ENCODE results near the gene KLK7. TPM values are rescaled to one million over a fixed set of nuclear protein-coding genes. Genes with fewer than 3 reads are reported as not detected.
"Not testable (repeated sequence)": the region's sequence is repeated elsewhere in the genome, so short reads cannot be mapped to it uniquely, and the experiment has no call there.

The KLK7 gene
- polyA plus RNA-seq, 10 donors, result 0.11 to 0.31 (median 0.24) TPM; not detected in 6

- DNase-seq, result no peak
Observed at GRCh38 chr19:50978772-50979390, 4.8 kb downstream of the KLK7 start.

DNA sequence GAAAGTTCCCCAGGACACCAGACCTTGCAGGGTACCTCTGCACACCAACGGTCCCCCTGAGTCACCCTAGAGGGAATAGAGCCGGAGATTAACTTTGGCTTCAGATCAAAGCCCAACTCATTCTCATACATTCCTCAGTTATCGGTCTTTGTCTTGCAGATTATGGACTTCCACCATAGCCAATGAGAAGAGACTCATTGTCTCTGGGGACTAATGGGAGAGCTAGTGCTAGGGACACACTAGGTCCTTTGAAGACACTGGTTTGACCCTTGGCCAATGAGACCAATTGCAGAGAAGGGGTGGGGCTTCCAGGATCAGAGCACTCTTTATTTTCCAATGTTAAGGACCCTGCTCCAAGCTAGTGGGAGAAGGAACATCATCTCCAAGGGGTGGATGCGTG lies 6.1 kb downstream of the KLK7 start:
- DNase-seq, result no peak

GRCh38 chr19:50975766-50976165 lies 8.0 kb downstream of the KLK7 start:
- no peak for DNase-seq

DNA sequence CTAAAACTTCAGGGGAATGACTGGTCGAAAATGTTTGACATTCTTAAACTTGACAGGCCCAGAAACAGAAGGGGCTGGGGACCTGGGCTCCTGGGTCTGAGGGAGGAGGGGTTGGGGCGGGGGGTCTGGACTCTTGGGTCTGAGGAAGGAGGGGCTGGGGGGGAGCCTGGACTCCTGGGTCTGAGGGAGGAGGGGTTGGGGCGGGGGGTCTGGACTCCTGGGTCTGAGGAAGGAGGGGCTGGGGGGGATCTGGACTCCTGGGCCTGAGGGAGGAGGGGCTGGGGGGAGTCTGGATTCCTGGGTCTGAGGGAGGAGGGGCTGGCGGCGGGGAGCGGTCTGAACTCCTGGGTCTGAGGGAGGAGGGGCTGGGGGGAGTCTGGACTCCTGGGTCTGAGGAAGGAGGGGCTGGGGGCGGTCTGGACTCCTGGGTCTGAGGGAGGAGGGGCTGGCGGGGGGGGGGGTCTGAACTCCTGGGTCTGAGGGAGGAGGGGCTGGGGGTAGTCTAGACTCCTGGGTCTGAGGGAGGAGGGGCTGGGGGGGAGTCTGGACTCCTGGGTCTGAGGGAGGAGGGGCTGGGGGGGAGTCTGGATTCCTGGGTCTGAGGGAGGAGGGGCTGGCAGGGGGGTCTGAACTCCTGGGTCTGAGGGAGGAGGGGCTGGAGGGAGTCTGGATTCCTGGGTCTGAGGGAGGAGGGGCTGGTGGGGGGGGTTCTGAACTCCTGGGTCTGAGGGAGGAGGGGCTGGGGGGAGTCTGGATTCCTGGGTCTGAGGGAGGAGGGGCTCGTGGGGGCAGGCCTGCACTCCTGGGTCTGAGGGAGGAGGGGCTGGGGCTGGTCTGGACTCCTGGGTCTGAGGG lies 8.8 kb downstream of the KLK7 start:
- no peak for DNase-seq

- no peak for DNase-seq
Observed at GRCh38 chr19:50972795-50973376, 10.8 kb downstream of the KLK7 start.

DNA sequence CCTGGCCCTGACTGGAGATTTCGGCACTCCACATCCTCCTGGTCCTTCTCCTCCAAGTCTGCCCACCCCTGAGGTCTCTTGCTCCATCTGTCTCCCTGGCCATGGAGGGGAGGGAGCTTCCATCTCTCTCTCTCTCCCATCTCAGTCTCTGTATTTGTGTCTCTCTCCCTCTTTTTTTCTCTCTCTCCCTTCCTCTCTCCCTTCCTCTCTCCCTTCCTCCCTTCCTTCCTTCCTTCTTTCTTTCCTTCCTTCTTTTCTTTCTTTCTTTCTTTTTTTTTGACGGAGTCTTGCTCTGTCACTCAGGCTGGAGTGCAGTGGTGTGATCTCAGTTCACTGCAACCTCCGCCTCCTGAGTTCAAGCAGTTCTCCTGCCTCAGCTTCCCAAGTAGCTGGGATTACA lies 13.9 kb downstream of the KLK7 start:
- not testable (repeated sequence) for DNase-seq

GRCh38 chr19:50969413-50969760 lies 14.3 kb downstream of the KLK7 start, which contains the start of gene KLK6:
KLK6 (minus strand) TSS chr19:50969591; CDS start chr19:50968104, 1,487 bp downstream.
- no peak for DNase-seq

GRCh38 chr19:50968716-50969412 lies 14.9 kb downstream of the KLK7 start:
- no peak for DNase-seq

- no peak for DNase-seq
Observed at GRCh38 chr19:50967929-50968715, 15.6 kb downstream of the KLK7 start.

GRCh38 chr19:50964266-50964665 lies 19.5 kb downstream of the KLK7 start:
- DNase-seq, result no peak

DNA sequence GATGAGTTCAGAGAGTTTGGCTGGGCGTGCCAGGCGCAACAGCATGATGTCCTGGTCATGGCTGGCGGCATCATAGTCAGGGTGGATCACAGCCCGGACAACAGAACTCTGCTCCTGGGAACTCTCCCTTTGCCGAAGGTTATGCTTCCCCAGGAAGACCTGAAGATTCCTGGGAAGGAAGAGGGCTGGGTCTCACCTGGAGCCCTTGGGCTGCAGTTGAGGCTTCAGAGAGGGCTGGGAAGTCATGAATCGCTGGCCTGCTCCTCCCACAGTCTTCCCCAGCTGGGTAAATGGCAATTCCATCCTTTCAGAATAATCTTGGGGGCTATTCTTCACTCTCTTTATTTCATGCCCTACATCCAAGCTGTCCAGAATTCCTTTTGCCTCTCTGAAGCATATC lies 20.3 kb downstream of the KLK7 start:
- DNase-seq, result no peak

GRCh38 chr19:50962245-50962644 lies 21.5 kb downstream of the KLK7 start:
- DNase-seq, result no peak

DNA sequence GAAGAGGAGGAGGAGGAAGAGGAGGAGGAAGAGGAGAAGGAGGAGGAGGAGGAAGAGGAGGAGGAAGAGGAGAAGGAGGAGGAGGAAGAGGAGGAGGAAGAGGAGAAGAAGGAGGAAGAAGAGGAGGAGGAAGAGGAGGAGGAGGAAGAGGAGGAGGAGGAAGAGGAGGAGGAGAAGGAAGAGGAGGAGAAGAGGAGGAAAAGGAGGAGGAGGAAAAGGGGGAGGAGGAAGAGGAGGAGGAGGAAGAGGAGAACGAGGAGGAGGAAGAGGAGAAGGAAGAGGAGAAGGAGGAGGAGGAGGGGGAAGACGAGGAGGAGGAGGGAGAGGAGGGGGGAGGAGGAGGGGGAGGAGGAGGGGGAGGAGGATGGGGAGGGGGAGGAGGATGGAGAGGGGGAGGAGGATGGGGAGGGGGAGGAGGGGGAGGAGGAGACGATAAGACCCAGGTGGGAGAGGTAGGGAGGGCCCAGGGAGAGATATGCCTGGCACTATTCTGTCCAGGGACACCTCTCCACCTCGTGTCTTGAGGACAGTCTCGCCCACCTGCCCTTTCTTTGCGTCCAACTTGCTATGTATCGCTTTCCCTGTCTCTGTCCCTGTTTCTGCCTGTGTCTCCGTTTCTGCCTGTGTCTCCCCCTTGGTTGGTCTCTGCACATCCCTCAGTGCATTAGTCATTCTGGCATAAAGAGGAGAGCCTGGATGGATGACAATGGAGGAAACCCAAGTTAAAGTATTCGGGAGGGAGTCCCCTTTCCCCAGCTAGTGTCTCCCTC lies 23.8 kb downstream of the KLK7 start:
- DNase-seq, result no peak

DNA sequence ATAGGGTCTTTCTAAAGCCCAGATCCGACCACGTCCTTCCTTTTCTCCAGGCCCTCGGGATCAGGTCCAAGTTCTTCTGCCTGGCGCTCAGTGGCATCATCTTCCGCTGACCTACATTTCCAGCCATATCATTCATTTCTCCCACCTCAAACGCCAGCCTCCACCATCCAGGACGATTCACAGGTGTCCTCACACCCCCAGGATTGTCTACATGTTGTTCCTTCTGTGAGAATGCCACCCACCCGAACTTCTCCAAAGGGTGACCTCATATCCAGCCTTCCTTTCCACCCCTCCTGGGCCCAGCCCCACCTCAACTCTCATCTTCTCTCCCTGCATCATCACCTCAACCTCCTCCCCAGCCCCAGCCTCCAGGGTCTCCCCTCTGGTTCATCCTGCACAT lies 26.1 kb downstream of the KLK7 start:
- DNase-seq, result no peak

- no peak for DNase-seq
Observed at GRCh38 chr19:50952910-50953309, 30.8 kb downstream of the KLK7 start, which contains the start of gene KLK5. KLK5 (minus strand) TSS chr19:50953038; CDS start chr19:50952657, 381 bp downstream.

GRCh38 chr19:50949861-50950260 lies 33.9 kb downstream of the KLK7 start:
- DNase-seq, result no peak

- no peak for DNase-seq
Observed at GRCh38 chr19:50947123-50947522, 36.6 kb downstream of the KLK7 start.

- DNase-seq, result no peak
Observed at GRCh38 chr19:50944795-50945194, 38.9 kb downstream of the KLK7 start.

DNA sequence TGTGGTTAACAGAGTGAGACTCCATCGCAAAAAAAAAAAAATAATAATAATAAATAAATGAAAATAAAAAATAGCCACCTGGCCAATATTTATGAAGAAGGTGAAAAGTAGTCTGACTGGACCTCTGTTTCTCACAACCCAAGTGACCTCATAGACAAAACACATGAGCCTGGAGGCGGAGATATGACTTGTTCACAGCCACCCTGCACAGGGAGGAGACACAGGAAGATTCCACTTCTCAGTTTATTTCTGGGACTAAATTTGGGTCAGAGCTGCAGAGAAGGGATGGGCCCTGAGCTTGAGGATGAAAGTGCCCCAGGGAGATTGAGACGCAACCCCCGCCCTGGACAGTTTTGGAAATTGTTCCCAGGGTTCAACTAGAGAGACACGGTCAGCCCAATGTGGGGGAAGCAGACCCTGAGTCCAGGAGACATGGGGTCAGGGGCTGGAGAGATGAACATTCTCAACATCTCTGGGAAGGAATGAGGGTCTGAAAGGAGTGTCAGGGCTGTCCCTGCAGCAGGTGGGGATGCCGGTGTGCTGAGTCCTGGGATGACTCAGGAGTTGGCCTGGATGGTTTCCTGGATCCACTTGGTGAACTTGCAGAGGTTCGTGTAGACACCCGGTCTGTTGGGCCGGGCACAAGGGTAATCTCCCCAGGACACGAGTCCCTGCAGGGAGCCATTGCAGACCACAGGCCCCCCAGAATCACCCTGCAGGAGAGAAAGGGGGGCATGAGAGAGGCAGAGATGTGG lies 40.5 kb downstream of the KLK7 start:
- DNase-seq, result no peak

GRCh38 chr19:50939596-50939995 lies 44.1 kb downstream of the KLK7 start:
- no peak for DNase-seq
